Embryonic facial prominence (tissue), 1 donor: ENCODE measurements around the gene DUSP7.

Experiments used
- DNase-seq: peaks from one replicate; pipeline ENCODE4 v3.0.0-alpha.2; 2016; ENCODE audit errors: extremely low spot score

The DUSP7 gene

GRCh38 chr3:52029535-52029934, 26.8 kb downstream of the DUSP7 start:
- DNase-seq, result no peak

GRCh38 chr3:52029053-52029452, 27.3 kb downstream of the DUSP7 start:
- DNase-seq, result no peak

- no peak for DNase-seq
These were observed 27.8 kb downstream of the DUSP7 start for GRCh38 chr3:52028572-52028971.

GRCh38 chr3:52026041-52026440, 30.3 kb downstream of the DUSP7 start:
- DNase-seq, result no peak

GRCh38 chr3:52025453-52025852, 30.9 kb downstream of the DUSP7 start:
- DNase-seq, result no peak

- no peak for DNase-seq
These were observed 31.5 kb downstream of the DUSP7 start for GRCh38 chr3:52024765-52025452.

- no peak for DNase-seq
These were observed 32.3 kb downstream of the DUSP7 start for GRCh38 chr3:52023860-52024764.

- no peak for DNase-seq
These were observed 33.1 kb downstream of the DUSP7 start for GRCh38 chr3:52023101-52023770.

GRCh38 chr3:52022323-52023100, 33.9 kb downstream of the DUSP7 start:
- DNase-seq, result no peak

GRCh38 chr3:52021489-52022268, 34.7 kb downstream of the DUSP7 start:
- DNase-seq, result no peak

GRCh38 chr3:52020796-52021195, 35.6 kb downstream of the DUSP7 start:
- DNase-seq, result no peak

GRCh38 chr3:52019352-52020080, 36.9 kb downstream of the DUSP7 start:
- DNase-seq, result no peak

GRCh38 chr3:52018319-52019000, 37.9 kb downstream of the DUSP7 start:
- DNase-seq, result no peak

GRCh38 chr3:52017586-52017985, 38.8 kb downstream of the DUSP7 start:
- DNase-seq, result no peak

GRCh38 chr3:52015438-52016228, 40.7 kb downstream of the DUSP7 start:
- no peak for DNase-seq

- DNase-seq, result no peak
These were observed 41.8 kb downstream of the DUSP7 start for GRCh38 chr3:52014613-52015012.

GRCh38 chr3:52013802-52014598, 42.4 kb downstream of the DUSP7 start:
- no peak for DNase-seq

- DNase-seq, result no peak
These were observed 43.7 kb downstream of the DUSP7 start for GRCh38 chr3:52012699-52013098.
